Rectal smooth muscle tissue (tissue), 1 donor: ENCODE data around the gene FPR1.

Experiments
- H3K27ac ChIP-seq: one replicate; pipeline ENCODE4 v1.7.0; 2013; ENCODE audit warnings: low read depth, low read length, inconsistent platforms
- H3K27me3 ChIP-seq: one replicate; pipeline ENCODE4 v1.7.0; 2013; ENCODE audit warnings: low read length; ENCODE audit not compliant: control insufficient read depth, insufficient read depth
- H3K36me3 ChIP-seq: one replicate; pipeline ENCODE4 v1.7.0; 2013; ENCODE audit warnings: low read length; ENCODE audit not compliant: control insufficient read depth, insufficient read depth
- H3K4me1 ChIP-seq: one replicate; pipeline ENCODE4 v1.7.0; 2013; ENCODE audit warnings: low read length; ENCODE audit not compliant: control insufficient read depth, insufficient read depth
- H3K4me3 ChIP-seq: one replicate; pipeline ENCODE4 v1.7.0; 2013; ENCODE audit warnings: low read length
- H3K9ac ChIP-seq: one replicate; pipeline ENCODE4 v1.7.0; 2013; ENCODE audit warnings: low read length

FPR1 gene

DNA sequence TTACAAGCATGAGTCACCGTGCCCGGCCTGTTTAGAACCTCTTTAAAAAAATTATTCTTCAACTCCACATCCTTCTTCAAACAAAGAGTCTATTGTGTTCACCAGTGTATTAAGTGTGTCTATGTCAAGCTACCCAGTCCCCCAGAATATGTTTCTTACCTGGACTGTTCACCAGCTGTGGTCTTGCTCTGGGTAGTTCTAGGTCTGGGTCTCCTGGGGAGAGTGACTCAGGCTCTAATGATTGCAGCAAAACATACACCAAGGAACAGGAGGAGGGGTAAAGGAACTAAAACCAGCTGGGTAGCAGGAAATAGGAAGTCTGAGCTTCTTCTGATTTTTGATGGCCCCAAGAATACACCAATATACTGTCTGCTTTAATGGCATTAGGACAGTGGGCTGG, at the start of gene FPR1:
FPR1 (minus strand) TSS at position 224 of the 400 bp plus-strand sequence. CDS start 4,884 bp downstream, outside the sequence.
- Histone ChIP-seq H3K4me1 (no peaks in the 10 kb centered on the region), H3K9ac (no peak within 1 kb of the TSS), H3K36me3 (no peaks in the 10 kb centered on the region), H3K4me3 (no peak within 1 kb of the TSS), H3K27me3 (no peaks in the 10 kb centered on the region), H3K27ac (no peak within 1 kb of the TSS)

DNA sequence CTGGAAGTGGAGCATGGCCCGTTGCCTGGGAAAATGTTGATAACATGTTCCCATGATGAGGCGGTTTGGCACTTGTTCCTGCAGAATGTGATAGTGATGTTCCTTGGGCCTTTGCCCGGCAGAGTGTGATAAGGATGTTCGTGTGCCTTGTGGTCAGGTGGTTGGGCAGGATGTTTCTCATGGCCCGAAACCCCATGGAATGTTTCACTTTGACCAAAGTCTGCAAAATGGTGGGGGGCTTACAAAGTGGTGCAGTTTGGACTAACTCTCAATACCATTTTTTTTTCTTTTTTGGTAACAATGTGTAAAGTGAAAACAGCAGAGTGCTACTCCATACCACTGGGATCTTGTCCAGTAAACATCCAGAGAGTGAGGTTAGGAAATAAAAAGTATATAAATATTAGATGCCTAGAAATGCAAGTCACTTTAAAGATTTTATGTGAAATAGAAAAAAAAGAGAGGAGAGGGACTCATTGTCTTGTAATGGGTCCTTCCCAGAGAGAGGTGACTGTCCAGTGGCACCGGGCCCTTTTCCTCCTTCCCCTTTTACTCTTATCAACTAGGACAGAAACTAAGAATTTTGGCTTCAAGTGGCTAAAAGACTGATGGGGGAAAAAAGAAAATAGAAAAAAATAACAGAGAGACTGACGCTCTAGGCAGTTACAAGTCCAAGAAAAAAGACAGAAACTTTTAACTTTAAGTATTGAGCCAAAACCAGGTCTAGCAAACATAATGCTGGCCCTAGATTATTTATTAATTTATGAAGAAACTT, 49.0 kb upstream of the FPR1 start:
- H3K27ac ChIP-seq: no peak overlapping the region
- no peaks in the 10 kb centered on the region for H3K36me3 ChIP-seq
- H3K4me3 ChIP-seq: no peak overlapping the region
- H3K4me1 ChIP-seq: peaks cover 9% of the 10 kb centered on the region
- H3K9ac ChIP-seq: no peak overlapping the region
- H3K27me3 ChIP-seq: no peaks in the 10 kb centered on the region

DNA sequence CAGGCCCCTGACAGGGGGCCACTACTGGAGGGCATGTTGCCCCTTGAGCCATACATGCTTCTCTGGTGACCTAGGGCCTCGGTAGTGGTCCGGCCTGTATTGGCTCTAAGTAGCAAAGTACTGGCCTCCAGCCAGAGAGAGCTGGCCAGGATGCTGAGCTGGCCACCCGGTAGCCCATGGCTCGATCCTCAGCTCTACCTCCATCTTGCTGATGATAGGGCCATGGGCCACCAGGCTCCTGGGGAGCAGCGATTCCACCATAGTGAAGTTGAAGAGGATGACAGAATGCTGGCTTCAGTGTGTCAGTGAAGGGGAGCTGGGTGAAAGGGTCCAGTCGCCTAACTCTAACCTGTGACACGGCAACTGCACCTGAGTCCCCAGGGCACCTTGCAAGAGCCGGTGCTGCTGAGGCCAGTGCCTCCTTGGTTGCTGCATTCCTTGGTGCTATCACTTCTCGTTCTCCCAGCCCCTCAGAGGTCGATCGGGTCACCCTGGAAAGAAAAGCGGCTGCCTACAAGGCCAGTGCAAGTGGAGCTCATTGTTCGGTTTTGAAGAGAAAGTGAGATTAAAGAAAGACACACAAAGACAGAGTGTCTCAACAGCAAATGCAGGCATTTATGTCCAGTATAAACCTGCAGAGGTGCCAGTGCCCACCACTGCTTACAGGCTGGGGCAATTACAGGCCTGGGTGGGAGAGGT, 48.2 kb upstream of the FPR1 start:
- H3K27me3 ChIP-seq: no peaks in the 10 kb centered on the region
- H3K9ac ChIP-seq: no peak overlapping the region
- peak overlapping the region; percentile 0 for H3K4me3 ChIP-seq
- H3K27ac ChIP-seq: peak overlapping the region; percentile 36
- H3K36me3 ChIP-seq: no peaks in the 10 kb centered on the region
- peaks cover 9% of the 10 kb centered on the region for H3K4me1 ChIP-seq

DNA sequence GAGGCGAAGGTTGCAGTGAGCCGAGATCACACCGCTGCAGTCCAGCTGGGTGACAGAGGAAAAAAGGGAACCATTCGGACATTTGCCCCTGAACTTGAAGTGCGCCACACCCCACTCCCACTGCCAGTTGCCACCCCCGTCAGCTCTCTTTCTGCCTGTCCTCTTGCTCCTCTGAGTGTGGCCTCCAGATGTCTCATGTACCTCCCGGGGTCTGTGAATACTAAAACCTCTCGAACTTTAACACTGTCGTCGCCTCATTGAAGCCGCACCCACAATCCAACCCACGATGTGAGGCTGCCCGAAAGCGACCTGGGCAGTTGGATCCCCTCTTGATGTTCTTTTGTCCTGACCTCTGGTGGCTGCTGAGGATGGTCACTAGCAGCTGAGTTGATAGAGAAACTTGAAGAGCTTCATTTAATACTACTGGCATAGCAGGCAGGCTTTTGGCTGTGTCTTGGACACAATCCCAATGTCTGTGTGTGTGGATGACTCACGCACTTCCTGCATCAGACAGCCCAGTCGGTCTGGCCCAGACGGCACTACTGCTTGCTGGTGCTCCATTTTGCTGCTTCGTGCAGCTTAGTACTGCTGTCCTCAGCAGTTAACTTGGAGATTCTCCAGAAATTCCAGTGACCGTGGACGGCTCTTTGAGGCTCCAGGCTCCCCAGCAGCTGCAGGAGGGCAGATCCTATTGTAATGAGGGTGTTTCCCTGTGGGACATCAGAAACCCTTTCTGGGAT, 47.5 kb upstream of the FPR1 start:
- Histone ChIP-seq H3K9ac (no peak overlapping the region), H3K27ac (peak overlapping the region; percentile 36), H3K27me3 (no peaks in the 10 kb centered on the region), H3K36me3 (no peaks in the 10 kb centered on the region), H3K4me3 (peak overlapping the region; percentile 0), H3K4me1 (peaks cover 9% of the 10 kb centered on the region)

DNA sequence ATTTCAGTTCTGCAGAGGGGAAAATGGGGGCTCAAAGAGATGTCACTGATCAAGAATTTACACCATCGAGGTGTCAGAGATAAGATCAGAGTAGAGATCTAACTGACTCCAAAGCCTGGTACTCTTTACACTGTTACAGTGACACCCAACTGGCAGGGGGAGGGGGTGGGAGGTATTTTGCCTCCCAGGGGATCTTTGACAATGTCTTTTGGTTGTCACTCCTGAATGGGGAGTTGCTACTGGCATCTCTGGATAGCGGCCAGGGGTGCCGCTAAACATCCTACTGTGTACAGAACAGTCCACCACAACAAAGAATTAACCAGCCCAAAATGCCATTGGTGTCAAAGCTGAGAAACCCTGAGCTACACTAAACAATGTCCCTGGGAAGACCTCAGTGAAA, 46.4 kb upstream of the FPR1 start:
- H3K27me3 ChIP-seq: no peaks in the 10 kb centered on the region
- no peak overlapping the region for H3K4me3 ChIP-seq
- H3K9ac ChIP-seq: no peak overlapping the region
- no peaks in the 10 kb centered on the region for H3K36me3 ChIP-seq
- H3K27ac ChIP-seq: no peak overlapping the region
- H3K4me1 ChIP-seq: peaks cover 9% of the 10 kb centered on the region

DNA sequence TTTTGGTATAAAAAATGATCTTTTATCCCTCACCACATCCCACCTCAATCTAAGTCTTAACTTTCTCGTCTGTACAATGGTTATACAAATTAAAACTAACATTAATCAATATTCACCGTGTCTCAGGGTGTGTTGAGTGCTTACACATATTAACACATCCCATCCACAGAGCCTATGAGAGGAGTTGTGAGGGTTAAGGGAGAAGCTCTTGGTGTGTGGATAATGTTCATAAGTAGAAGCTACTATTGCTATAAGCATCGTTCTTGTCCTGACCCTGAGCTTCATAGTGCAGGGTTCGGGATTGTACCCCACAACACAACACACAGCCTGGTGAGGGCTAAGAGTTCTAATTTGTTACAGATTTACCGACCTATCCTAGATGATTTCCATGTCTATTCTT, 45.8 kb upstream of the FPR1 start:
- Histone ChIP-seq H3K36me3 (no peaks in the 10 kb centered on the region), H3K27me3 (no peaks in the 10 kb centered on the region), H3K4me1 (peaks cover 9% of the 10 kb centered on the region), H3K27ac (no peak overlapping the region), H3K4me3 (no peak overlapping the region), H3K9ac (no peak overlapping the region)

GRCh38 chr19:51796195-51796679, 44.6 kb upstream of the FPR1 start:
- Histone ChIP-seq H3K4me3 (no peak overlapping the region), H3K27me3 (no peaks in the 10 kb centered on the region), H3K36me3 (no peaks in the 10 kb centered on the region), H3K4me1 (peaks cover 9% of the 10 kb centered on the region), H3K27ac (peak overlapping the region; percentile 0), H3K9ac (no peak overlapping the region)

DNA sequence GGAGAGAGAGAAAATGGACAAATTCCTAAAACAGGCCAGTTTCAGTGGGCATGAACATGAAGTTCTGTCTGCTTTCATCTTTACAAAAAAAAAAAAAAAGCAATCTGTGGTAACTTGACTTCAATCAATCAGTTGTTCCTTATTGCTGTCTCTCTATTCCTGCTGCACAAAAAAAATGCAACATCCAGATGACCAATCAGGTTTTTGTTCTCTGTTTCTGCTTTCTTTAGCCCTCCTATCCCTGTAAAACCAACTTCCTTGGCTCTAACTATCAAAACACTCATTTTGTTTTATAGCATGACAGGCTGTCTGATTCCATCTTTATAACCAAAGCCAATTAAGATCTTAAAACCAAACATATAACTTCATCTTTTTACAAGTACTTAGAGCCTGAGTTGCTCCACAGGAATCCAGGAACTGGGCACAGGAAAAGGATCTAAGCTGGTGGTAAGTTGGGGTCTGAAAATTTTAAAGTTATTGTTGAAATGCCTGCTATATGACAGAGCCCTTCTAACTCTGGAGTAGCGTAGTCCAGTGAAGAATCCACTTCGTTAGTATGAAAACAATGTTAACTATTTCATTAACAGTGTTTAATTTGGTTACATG, 43.3 kb upstream of the FPR1 start, which contains the start of gene FPR3:
FPR3 (plus strand) TSS at position 273 of the 606 bp plus-strand sequence. CDS start 28,592 bp downstream, outside the sequence.
- H3K27ac ChIP-seq: no peak within 1 kb of the TSS
- H3K27me3 ChIP-seq: no peaks in the 10 kb centered on the region
- peaks cover 9% of the 10 kb centered on the region for H3K4me1 ChIP-seq
- H3K36me3 ChIP-seq: no peaks in the 10 kb centered on the region
- no peak within 1 kb of the TSS for H3K4me3 ChIP-seq
- no peak within 1 kb of the TSS for H3K9ac ChIP-seq

- no peaks in the 10 kb centered on the region for H3K27me3 ChIP-seq
- H3K36me3 ChIP-seq: no peaks in the 10 kb centered on the region
- no peak overlapping the region for H3K9ac ChIP-seq
- no peak overlapping the region for H3K27ac ChIP-seq
- no peaks in the 10 kb centered on the region for H3K4me1 ChIP-seq
- H3K4me3 ChIP-seq: no peak overlapping the region
Observed at GRCh38 chr19:51793994-51794393, 42.3 kb upstream of the FPR1 start.

DNA sequence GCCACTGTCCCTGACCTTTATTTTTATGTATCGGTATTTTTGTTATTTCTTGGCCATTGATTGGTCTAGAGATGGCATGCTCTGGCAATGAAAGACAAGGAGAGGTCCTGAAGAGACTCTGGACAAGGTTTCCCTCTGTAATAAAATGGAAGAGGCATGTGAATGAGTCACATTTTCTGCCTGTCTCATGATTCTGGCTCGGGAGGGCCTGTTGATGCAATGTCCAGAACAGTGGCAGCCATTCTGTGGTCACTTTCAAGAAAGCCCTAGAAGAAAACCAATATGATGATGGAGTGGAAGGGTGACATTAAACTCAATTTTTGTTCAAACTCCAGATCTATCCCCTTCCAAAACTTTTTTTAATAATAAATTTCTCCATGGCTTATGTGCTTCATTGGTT, 41.3 kb upstream of the FPR1 start:
- Histone ChIP-seq H3K4me3 (no peak overlapping the region), H3K4me1 (no peaks in the 10 kb centered on the region), H3K27ac (no peak overlapping the region), H3K27me3 (no peaks in the 10 kb centered on the region), H3K36me3 (no peaks in the 10 kb centered on the region), H3K9ac (no peak overlapping the region)

- no peaks in the 10 kb centered on the region for H3K36me3 ChIP-seq
- H3K9ac ChIP-seq: no peak overlapping the region
- H3K4me3 ChIP-seq: no peak overlapping the region
- H3K27ac ChIP-seq: no peak overlapping the region
- no peaks in the 10 kb centered on the region for H3K27me3 ChIP-seq
- H3K4me1 ChIP-seq: no peaks in the 10 kb centered on the region
Observed at GRCh38 chr19:51789061-51789795, 37.5 kb upstream of the FPR1 start.
